Measurements from ENCODE around the gene ZNF616.

Gene ZNF616

GRCh38 chr19:52139252-52140031 lies at the start of gene ZNF616:
Gene ZNF616 (minus strand): TSS chr19:52139938. CDS start chr19:52130512, 9,426 bp downstream.
- H3K9me3 Mint-ChIP-seq = peaks cover 1% of the 10 kb centered on the region
- H3K4me1 Mint-ChIP-seq = peaks cover 33% of the 10 kb centered on the region
- H3K27ac Mint-ChIP-seq = peak within 1 kb of the TSS; percentile 93
- H3K36me3 Mint-ChIP-seq = peaks cover 20% of the 10 kb centered on the region
- no peaks in the 10 kb centered on the region for H3K27me3 Mint-ChIP-seq
- peak within 1 kb of the TSS; percentile 99 for H3K4me3 Mint-ChIP-seq

DNA sequence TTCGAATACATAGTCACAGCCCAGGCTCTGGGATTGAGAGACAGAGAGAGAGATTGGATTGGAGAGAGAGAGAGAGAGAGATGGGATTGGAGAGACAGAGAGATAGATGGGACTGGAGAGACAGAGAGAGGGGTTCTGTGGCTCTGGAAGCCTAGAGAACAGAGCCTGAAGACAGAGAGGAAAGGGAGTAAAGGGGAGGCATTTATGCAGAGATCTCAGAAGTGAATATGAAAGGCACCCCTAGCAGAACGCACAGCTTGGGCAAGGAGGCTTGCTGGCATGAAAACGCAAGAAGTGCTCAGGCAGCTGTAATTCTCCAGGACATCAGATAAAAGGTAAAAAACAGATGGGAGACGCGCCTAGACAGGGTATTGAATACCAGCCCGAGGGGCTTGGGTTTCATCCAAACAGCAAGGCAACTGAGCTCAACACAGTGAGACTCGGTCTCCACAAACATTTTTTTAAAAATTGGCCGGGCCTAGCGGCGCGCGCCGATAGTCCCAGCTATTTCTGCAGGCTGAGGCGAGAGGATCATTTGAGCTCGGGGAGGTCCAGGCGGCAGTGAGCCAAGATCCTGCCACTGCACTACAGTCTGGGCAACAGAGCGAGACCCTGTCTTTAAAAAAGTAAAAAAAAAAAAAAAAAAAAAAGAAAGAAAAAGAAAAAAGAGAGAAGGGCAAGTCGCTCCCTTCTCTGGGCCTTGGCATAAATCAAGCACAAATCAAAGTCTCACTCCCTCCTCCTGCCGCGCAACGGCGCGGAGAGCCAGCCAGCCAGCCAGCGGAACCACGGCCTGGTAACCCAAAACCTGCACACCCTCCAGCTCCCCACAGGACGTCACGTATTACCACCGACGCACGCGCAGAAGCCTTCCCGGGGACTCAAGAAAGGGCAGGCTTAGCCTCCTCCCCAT lies 49.3 kb upstream of the ZNF616 start:
- peaks cover 11% of the 10 kb centered on the region for H3K36me3 Mint-ChIP-seq
- H3K27ac Mint-ChIP-seq = peak overlapping the region; percentile 100
- no peaks in the 10 kb centered on the region for H3K9me3 Mint-ChIP-seq
- H3K4me1 Mint-ChIP-seq = peaks cover 37% of the 10 kb centered on the region
- H3K27me3 Mint-ChIP-seq = no peaks in the 10 kb centered on the region
- peak overlapping the region; percentile 98 for H3K4me3 Mint-ChIP-seq

- Mint-ChIP-seq H3K36me3 (peaks cover 6% of the 10 kb centered on the region), H3K4me3 (no peak overlapping the region), H3K9me3 (no peaks in the 10 kb centered on the region), H3K27ac (no peak overlapping the region), H3K4me1 (peaks cover 24% of the 10 kb centered on the region), H3K27me3 (no peaks in the 10 kb centered on the region)
Observed at GRCh38 chr19:52187407-52187806, 47.7 kb upstream of the ZNF616 start.

DNA sequence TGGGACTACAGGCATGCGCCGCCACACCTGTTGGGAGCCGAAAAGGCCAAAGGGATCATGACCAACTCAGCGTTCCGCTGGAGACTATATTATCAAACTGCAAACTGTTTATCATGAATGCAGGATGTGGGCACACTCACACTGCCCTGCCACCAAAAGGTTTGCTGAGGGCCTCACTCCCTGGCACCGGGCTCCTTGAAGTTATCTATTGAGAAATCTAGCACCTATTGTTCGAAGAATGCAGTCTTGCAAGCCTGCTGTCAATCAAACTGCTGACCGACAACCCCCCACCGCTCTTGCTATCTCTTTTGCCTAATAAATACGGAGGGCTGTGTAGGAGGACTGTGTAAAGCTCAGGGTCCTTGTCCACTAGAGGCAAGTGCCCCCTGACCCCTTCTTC lies 36.8 kb upstream of the ZNF616 start:
- Mint-ChIP-seq H3K9me3 (no peaks in the 10 kb centered on the region), H3K4me1 (peaks cover 12% of the 10 kb centered on the region), H3K36me3 (no peaks in the 10 kb centered on the region), H3K27ac (peak overlapping the region; percentile 13), H3K4me3 (no peak overlapping the region), H3K27me3 (no peaks in the 10 kb centered on the region)

GRCh38 chr19:52172347-52172746 lies 32.6 kb upstream of the ZNF616 start:
- Mint-ChIP-seq H3K9me3 (no peaks in the 10 kb centered on the region), H3K4me3 (peak overlapping the region; percentile 95), H3K27ac (no peak overlapping the region), H3K36me3 (peaks cover 18% of the 10 kb centered on the region), H3K27me3 (no peaks in the 10 kb centered on the region), H3K4me1 (peaks cover 41% of the 10 kb centered on the region)

DNA sequence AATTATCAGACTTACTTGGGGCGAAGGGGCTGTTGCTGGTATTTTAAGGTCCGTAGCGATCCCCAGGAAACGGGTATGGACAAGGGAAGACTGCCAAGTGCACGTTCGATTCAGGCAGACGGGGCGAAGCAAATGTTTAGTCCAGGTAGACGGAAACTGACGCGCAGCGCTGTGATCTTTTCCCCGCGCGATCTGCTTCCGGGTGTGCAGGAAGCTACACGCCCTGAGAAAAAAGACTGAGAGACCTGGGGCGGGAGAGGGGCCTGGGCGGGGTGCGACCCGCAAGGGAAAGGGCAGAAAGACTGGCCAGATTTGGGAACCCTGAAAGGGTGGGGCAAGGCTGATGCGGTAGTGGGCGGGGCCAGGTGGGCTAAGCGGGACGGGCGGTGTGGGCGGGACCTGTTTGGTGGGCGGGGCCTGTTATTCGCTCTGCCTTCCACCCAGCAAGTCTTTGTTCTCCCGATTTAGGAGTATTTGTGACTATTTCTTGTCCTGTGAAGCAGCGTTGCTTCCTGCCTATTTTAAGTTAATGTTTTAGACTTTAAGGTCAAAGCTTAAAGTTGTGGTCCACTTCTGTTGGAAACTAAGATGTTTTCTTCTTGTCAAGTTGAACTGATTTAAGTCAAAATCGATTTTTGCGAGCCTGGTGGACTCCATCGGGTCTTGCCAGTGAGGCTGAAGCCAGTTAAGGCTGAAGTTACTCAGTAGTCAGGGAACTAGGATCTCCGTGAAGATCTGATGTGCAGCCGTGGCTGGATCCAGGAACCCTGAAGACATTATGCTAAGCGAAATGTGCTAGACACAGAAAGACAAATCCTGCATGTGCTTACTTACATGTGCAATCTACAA lies 31.8 kb upstream of the ZNF616 start, which contains the start of gene ZNF836:
ZNF836 (minus strand) TSS at position 301 of the 849 bp plus-strand sequence. CDS start 3,549 bp downstream, outside the sequence.
- H3K9me3 Mint-ChIP-seq = no peaks in the 10 kb centered on the region

GRCh38 chr19:52170863-52171320 lies 31.2 kb upstream of the ZNF616 start:
- H3K36me3 Mint-ChIP-seq = peaks cover 21% of the 10 kb centered on the region
- H3K27ac Mint-ChIP-seq = peak overlapping the region; percentile 69
- peak overlapping the region; percentile 95 for H3K4me3 Mint-ChIP-seq
- no peaks in the 10 kb centered on the region for H3K27me3 Mint-ChIP-seq
- H3K4me1 Mint-ChIP-seq = peaks cover 38% of the 10 kb centered on the region
- no peaks in the 10 kb centered on the region for H3K9me3 Mint-ChIP-seq

More for the DNA sequence above, 31.8 kb upstream of the ZNF616 start, which contains the start of gene ZNF836:
- peak within 1 kb of the TSS; percentile 69 for H3K27ac Mint-ChIP-seq
- H3K4me3 Mint-ChIP-seq = peak within 1 kb of the TSS; percentile 95
- peaks cover 21% of the 10 kb centered on the region for H3K36me3 Mint-ChIP-seq
- no peaks in the 10 kb centered on the region for H3K27me3 Mint-ChIP-seq
- H3K4me1 Mint-ChIP-seq = peaks cover 41% of the 10 kb centered on the region

DNA sequence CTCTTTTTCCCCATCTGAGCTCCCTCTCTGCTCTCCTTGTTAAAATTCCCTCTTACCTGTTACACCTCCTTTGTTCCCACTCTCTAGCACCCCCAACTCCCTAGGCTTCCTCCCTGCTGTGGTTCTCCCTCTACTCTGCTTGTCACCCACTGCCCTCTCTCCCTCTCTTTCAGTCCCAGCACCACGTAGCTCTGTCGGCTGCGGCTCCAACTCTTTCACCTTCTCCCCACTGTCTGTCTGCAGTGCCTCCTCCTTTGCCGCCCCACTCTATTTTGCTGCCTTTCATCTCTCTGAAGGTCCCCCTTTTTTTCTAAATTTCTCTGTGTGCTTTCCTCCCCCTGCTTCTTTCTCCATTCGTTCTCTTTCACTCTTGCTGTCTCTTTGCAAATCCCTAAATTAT lies 30.6 kb upstream of the ZNF616 start:
- peaks cover 38% of the 10 kb centered on the region for H3K4me1 Mint-ChIP-seq
- H3K4me3 Mint-ChIP-seq = peak overlapping the region; percentile 95
- no peaks in the 10 kb centered on the region for H3K27me3 Mint-ChIP-seq
- H3K36me3 Mint-ChIP-seq = peaks cover 24% of the 10 kb centered on the region
- peak overlapping the region; percentile 69 for H3K27ac Mint-ChIP-seq
- H3K9me3 Mint-ChIP-seq = no peaks in the 10 kb centered on the region

DNA sequence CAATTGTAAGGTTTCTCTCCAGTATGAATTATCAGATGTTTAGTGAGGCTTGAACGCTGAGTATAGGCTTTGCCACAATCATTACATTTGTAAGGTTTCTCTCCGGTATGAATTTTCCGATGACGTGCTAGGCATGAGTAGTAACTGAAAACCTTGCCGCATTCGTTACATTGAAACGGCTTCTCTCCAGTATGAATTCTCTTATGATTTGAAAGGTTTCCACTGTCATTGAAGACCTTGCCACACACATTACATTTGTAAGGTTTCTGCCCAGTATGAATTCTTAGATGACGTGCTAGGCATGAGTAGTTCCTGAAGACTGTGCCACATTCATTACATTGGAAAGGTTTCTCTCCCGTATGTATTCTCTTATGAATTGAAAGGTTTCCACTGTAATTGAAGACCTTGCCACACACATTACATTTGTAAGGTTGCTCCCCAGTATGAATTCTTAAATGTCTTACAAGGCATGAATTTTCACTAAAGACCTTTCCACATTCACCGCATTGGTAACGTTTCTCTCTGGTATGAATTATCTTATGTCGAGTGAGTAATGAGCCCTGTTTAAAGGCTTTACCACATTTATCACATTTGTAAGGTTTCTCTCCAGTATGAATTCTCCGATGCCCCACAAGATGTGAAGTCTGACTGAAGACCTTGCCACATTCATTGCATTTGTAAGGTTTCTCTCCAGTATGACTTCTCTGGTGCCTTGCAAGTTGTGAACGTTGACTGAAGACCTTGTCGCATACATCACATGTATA lies 16.0 kb upstream of the ZNF616 start:
- Mint-ChIP-seq H3K4me1 (no peaks in the 10 kb centered on the region), H3K27ac (no peak overlapping the region), H3K4me3 (no peak overlapping the region), H3K27me3 (no peaks in the 10 kb centered on the region), H3K9me3 (peaks cover 50% of the 10 kb centered on the region), H3K36me3 (peaks cover 65% of the 10 kb centered on the region)

- peaks cover 26% of the 10 kb centered on the region for H3K36me3 Mint-ChIP-seq
- H3K4me3 Mint-ChIP-seq = no peak overlapping the region
- no peaks in the 10 kb centered on the region for H3K4me1 Mint-ChIP-seq
- no peaks in the 10 kb centered on the region for H3K27me3 Mint-ChIP-seq
- H3K9me3 Mint-ChIP-seq = peaks cover 10% of the 10 kb centered on the region
- H3K27ac Mint-ChIP-seq = no peak overlapping the region
Observed at GRCh38 chr19:52148256-52148655, 8.5 kb upstream of the ZNF616 start.

- H3K36me3 Mint-ChIP-seq = peaks cover 9% of the 10 kb centered on the region
- no peaks in the 10 kb centered on the region for H3K27me3 Mint-ChIP-seq
- no peak overlapping the region for H3K27ac Mint-ChIP-seq
- H3K9me3 Mint-ChIP-seq = peaks cover 5% of the 10 kb centered on the region
- peaks cover 27% of the 10 kb centered on the region for H3K4me1 Mint-ChIP-seq
- peak overlapping the region; percentile 11 for H3K4me3 Mint-ChIP-seq
Observed at GRCh38 chr19:52142001-52142595, 2.4 kb upstream of the ZNF616 start.

- H3K4me1 Mint-ChIP-seq = peaks cover 33% of the 10 kb centered on the region
- peak overlapping the region; percentile 20 for H3K4me3 Mint-ChIP-seq
- no peaks in the 10 kb centered on the region for H3K27me3 Mint-ChIP-seq
- no peak overlapping the region for H3K27ac Mint-ChIP-seq
- H3K9me3 Mint-ChIP-seq = peaks cover 5% of the 10 kb centered on the region
- peaks cover 13% of the 10 kb centered on the region for H3K36me3 Mint-ChIP-seq
Observed at GRCh38 chr19:52141203-52141602, 1.5 kb upstream of the ZNF616 start.

- Mint-ChIP-seq H3K36me3 (peaks cover 18% of the 10 kb centered on the region), H3K4me1 (peaks cover 33% of the 10 kb centered on the region), H3K9me3 (peaks cover 5% of the 10 kb centered on the region), H3K27me3 (no peaks in the 10 kb centered on the region), H3K4me3 (peak overlapping the region; percentile 99), H3K27ac (peak overlapping the region; percentile 93)
Observed at GRCh38 chr19:52140032-52140710, 433 bp upstream of the ZNF616 start.

DNA sequence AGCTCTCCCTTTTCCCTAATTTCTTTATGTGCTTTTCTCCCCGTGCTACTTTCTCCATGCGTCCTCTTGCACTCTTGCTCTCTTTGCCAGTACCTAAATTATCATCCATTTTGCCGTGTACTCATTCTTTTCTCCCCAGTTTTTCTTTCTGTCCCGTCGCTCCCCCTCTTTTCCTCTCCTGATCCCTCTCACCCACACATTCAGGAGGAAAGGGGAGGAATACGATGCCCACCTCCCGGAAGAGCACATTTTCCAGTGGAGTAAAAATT lies 821 bp downstream of the ZNF616 start:
- H3K9me3 Mint-ChIP-seq = no peaks in the 10 kb centered on the region
- H3K4me3 Mint-ChIP-seq = peak overlapping the region; percentile 99
- peak overlapping the region; percentile 93 for H3K27ac Mint-ChIP-seq
- peaks cover 23% of the 10 kb centered on the region for H3K36me3 Mint-ChIP-seq
- H3K27me3 Mint-ChIP-seq = no peaks in the 10 kb centered on the region
- peaks cover 33% of the 10 kb centered on the region for H3K4me1 Mint-ChIP-seq

All from activated naive CD4-positive, alpha-beta T cell treated with anti-CD3 and anti-CD28 coated beads, Interleukin-2, amount 50 U/mL, for 24 hours (primary cell).